NCI-H1694 (cell line): Measurements from ENCODE around the gene FRY.
"Not testable (repeated sequence)": the region's sequence is repeated elsewhere in the genome, so short reads cannot be mapped to it uniquely, and the experiment has no call there.

Experiments
- DNase-seq: peaks from one replicate; lab custom pipeline; 2025; lab: John Stamatoyannopoulos, UW

FRY gene

DNA sequence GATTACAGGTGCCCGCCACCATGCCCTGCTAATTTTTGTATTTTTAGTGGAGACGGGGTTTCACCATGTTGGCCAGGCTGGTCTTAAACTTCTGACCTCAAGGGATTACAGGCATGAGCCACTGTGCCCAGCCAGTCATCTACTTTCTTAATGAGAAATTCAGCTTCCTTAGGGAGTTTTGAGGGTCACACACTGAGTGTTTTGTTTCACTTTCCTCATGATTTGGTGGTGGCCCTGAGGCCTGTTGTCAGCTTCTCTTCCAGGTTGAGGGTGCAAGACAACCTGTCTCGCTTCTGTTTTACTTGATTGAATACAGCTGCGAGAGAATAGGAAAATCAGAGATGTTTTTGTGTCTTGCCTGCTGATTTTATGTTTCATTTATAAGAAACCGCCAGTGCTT, 9.9 kb downstream of the FRY start:
- no peak for DNase-seq

DNA sequence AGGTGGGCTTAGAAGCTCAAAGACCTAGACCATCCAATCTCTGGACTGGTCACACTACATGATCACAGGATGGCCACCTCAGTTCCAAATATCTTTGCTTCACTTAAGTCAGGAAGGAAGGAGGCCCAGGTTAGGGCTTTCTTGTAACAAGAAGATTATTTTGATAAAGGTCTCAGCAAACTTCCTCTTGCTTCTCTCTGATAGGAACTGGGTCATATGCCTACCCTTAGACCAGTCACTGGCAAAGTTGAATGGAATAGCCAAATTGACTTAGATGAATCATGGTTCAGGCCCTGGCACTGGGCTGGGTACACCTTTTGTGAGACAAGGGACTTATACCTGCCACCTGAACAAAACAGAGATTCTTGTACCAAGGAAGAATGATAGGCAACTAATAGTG, 11.0 kb downstream of the FRY start:
- no peak for DNase-seq

DNA sequence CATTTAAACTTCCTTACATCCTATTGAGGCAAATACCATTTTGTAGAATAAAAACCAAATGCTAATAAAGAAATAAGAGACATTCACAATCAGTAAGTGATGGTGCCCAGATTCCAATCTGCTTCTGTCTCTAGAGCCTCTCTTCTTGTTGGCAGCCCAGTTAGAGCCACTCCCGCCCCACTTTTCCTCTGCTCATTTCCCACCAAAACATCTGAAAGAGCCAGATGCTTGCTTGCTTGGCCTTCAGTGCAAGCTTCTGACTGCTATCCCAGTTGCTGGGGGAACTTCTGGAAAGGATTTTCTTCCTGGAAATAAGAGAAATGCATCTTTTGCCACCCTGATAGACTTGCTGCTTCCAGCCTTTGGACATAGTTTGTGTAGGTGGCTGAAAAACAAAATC, 12.9 kb downstream of the FRY start:
- no peak for DNase-seq

DNA sequence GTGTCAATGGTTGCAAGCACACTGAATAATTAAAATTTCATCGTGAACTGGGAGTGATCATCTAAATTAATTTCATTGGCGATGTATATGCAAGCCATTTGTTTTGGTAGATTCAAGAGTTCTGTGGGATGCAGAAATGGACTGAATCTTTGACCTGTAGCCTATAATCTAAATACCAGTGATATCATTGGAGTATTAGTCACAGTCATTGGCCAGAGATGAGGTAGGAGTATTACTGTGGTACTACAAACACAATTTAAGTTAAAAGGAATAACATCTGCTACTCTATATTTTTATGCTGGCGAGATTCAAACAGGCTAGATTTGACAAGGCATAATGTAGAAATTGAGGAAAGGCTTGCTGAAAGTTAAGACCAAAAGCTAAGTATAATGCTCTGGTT, 14.0 kb downstream of the FRY start:
- no peak for DNase-seq

DNA sequence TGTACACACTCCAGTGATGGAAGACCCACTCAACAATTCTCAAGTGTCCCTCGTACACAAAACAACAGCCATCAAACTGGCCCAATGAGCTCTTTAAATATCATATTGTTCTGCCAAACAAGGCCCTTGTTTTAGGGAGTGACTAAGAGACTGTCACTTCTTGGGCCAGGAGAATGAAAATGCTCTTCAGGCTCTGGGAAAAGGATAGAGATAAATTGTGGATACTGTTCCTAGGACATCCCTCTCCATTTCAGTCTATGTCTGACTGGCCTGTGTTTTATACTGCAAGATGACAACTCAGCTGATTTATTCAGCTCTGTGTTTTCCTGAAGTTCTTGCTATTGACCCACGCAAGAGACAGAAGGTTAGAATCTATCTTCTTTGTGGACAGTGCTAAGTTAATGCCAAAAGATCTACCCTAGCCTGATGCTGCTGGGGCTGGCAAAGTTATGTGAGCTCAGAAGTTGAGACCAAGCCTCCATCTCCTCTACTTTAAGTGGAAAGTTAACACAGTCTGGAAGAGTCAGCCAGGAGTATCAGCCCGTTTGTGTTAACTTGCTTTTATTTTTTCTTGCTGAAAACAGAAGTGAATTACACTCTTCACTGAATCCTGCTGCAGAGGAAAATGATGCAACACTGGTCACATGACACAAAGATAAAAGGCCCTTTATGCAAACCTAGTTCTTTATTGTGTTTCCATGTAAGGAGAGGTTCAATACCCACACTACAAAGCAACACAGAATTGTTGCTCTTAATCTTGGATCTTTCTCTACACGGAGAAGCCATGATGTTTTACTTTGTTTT, 14.6 kb downstream of the FRY start:
- DNase-seq: peak; percentile 38

DNA sequence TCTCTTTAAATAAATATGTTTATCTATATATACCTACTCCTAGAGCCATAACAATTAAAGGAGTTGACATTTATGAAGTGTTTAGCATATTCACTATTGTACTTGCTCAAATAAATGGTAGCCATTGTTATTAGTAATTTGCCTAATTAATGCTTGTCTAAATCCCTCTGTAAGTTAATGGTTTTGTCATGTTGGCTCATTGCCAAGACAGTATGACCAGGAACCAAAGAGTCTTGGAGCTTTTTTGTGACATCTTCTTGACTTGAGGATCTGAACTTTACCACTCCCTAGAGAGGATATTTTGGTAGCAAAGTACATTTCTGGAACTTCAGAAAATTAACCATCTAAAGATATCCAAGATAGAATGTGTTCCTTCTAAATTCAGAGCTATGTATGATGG, 15.5 kb downstream of the FRY start:
- DNase-seq: no peak

DNA sequence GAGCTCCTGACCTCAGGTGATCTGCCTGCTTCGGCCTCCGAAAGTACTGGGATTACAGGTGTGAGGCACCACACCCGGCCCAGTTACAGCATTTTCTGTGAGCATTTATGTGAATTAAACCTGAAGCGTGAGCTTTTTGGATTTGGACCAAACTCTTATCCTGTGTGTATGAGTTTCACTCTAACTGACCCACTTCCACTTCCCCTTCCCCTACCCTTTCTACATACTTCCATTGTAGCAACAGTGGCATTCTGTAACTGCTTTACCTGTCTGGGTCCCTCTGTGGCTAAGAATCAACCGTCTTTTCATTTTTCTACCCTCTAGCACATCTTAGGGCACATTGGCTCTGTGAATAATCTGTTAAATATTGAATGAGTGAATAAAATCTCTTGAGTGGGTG, 16.2 kb downstream of the FRY start:
- DNase-seq: no peak

DNA sequence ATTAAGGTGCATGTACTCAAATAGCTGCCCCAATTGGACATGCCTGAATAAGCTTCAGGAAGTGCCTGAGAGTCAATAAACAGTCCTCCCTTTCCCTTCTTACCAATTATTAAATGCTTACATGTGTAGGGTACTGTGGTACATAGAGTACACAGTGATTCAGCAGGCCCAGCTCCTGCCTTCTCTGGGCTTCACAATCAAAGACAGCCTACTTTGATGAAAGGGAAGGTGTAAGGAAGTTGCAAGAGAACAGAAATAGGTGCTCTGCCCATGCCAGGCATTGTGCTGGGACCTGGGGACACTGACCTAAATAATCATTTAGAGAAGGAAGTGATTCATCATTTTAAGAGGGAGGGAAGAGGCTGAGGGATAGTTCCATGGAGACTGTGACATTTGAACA, 17.2 kb downstream of the FRY start:
- DNase-seq: no peak

DNA sequence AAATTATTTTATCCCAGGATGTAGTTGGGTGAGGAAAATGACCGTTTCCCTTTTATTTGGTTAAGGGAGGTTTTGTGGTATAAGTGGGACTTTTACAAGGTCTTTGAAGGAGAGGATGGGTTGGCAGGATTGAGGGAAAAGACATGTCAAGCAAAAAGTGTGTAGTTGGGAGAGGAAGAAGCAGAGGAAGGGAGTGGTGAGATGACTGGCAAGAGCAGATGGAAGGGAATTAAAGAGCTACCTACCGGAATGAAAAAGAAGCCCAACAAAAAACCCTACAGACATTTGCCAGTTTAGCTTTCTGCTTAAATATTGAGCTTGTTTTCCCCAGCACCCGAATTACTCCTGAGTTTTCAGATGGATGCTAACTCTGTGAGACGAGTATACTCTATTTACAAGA, 19.6 kb downstream of the FRY start:
- DNase-seq: no peak

DNA sequence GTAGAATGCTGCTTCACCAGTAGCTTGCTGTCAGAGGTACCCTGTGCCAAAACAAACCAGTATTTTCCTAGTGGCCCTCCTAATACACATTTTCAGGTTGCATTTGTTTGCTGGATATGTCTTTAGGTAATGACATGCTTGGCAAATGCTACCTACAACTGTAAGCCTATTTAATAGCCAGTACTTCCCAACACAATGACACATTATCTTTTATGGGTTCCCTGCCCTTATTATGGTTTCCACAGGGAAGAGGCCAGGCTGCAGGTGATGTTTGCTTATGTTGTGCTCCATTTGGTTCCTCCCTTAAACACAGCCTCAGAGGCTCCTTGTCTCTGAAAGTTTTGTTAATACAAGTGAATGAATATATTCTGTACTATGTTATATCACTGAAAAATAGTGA, 24.7 kb downstream of the FRY start:
- no peak for DNase-seq

DNA sequence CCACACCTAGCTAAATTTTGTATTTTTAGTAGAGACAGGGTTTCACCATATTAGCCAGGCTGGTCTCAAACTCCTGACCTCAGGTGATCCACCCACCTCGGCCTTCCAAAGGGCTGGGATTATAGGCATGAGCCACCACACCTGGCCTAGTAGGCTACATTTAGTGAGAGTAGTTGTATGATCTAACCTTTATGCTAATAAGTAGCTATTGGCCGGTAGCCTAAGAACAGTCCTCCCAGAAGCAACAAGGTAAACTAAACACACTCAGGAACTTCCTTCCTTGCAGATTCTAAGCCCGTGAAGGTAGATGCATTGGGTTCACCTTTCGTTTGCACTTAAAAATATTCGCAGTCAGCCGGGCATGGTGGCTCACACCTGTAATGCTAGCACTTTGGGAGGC, 25.8 kb downstream of the FRY start:
- DNase-seq: not testable (repeated sequence)

DNA sequence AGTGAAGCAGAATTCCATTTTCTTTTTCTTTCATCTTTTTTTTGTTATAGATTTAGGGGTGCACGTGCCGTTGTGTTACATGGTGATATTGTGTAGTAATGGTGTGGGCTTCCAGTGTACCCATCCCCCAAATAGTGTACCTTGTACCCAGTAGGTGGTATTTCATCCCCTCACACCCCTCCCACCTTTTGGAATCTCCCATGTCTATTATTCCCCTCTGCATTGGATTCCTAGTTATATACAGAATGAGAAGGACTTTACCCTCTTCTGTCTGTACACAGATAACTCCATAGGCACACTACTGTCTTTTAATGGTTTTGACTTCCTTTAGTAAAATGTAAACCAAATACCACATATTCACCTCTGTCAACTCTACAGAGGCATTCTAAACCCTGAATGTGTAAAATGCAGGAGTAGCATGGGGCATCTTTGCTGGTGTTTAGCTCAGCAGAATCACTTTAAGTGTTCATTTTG, 28.0 kb downstream of the FRY start:
- DNase-seq: no peak

DNA sequence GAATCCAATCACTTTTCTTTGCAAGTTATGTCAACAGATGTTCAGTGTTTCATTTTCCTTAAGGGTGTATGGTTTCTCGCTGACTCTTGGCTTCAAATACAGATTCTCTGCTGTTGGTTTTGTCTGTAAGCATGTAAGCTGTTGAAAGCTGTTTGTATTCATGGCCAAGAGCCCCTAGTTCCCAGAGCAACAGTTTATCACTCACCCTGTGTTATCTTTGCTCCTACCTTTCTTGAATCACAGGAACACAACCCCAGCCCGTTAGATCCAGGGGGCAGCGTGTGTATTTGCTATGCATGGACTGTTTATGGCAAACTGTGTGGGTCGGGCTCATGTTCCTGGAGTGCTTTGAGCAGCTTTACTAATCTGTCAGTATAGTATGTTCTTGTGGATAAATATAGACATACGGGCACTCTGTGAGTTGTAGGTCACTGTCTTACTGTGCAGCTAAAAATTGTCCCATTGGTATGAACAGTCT, 28.9 kb downstream of the FRY start:
- no peak for DNase-seq

DNA sequence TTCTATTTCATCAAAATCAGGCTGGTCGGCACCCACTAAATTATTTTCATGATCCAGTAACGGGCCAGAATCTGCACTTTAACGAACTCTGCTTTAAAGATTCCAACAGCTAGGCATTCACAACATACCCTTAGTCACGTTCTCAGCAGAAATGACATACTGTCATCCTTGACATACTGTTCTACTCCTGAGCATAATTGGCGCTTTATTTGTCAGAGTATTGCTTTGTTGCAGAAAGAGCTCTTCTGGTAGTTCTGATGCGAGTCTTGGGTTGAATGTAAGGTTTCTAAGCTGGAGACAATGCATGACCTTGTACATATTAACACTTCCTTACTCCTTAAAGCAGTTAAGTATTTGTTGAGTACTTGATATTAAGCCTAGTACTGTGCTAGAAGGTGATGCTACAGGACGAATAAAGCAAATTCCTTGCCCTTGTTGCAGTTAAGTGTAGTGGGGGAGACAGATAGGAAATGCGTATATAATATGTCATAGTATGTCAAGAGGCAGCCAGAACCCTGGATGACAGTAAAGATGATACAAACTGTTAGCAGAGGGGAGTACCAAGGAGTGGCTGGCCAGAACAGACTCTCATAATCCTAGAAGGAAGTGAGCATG, 32.2 kb downstream of the FRY start:
- no peak for DNase-seq

DNA sequence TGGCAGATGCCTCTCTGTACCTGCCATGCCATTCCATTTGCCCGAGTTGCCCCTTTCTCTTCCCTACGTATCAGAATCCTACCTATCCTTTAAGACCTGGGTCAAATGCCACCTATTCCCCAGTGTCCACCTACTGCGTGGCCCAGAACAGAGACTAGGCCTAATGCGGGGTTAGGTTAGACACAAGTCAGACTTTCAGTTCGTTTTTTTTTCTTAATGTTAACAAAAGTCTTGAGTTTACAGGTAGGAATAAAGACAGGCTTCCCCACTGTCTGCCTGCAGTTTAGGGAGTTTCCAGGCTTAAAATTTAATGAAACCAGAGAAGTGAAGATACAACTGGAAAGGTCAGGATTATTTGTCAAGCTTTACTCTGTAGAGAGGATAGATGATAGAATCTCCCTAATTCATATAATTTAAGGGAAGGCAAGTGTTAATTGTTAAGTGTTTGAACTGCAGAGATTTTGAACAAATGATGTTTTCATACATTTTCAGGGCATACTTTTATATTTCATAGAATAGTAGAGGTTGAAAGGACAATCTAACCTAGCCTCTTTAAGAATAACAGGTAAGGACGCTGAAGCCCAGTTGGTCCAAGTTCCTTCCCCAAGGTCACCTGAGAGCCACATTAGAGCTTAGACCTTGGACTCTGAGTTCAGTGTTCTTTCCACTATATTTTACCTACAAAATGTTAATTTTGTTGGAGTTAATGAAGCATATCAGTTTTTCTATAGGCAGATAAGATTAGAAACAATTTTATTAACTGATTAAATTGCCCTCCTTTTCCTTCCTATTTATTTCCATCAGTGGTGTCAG, 35.8 kb downstream of the FRY start:
- no peak for DNase-seq

DNA sequence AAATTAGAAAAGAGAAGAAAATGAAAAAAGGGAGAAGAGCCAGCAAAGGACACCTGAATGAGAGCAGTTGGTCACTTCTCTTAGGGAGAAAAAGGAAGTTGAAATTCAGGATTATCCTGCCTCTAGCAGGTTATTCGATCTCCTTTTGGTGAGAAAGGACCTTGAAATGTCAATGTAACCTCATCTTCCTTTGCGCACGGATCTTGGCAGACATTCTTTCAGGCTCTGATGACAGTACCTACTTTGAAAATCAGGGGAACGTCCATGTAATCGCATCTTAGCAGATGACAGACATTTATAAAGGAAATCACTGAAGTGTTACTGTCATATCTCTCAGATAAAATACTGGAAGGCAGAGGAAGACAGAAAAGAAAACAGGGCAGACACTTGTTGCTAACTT, 36.7 kb downstream of the FRY start:
- no peak for DNase-seq

DNA sequence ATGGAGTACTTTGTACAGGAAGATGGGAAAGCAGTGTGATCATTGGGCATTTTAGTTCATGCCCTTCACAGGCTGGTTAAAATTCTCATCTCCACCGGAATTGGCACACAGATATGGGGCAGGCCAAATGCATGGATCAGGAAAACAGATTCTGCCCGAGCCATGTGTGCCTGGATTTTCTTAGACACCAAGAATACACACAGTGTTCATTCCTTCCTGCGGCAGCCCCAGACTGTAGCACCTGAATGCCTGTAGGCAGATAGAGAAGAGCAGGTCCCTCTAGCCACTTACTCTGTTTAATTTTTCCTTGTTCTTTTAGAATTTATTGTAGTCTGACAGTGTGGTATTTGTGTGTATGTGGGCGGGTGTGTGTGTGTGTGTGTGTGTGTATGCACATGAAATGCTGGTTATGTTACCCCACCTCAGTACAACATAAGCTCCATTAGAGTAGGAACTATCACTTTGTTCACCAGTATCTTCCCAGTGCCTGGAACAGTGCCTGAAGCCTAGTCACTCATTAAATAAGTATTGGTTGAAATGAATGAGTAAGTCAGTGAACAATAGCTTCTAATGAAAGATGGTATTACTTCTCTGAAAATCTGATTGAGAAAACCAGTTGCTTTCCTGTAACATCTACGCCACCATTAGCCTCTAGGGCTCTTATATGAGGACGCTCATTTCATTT, 41.7 kb downstream of the FRY start:
- DNase-seq: no peak

DNA sequence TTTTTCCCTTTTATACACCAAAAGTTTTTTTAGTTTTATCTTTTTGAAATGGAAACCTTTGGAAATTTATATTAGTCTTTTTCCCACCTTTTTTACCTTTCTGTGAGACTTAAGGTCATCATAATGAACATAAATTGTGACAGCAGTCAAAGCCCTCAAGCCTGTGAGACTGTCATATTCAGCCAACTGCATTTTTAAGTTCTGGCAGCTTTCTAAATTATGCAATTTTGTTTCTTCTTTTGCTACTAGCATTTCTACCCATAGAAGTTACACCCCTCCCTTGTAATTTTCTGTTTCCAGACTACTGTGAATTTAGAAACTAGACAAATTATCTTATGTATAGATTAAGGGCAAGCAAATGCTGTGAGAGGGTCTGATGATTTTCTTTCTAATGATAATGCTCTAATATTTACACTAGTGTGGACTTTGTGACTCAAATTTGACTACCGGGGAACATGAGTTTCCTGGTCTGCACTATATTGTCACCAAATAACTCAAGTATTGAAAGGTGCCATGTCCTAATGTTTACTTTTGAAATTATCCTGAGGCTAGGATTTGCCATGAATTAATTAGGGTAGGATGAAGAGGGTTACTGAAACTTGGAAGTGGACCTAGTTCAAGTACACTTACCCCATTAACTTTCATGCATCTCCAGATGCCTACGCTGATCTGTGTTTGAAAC, 43.7 kb downstream of the FRY start:
- no peak for DNase-seq

DNA sequence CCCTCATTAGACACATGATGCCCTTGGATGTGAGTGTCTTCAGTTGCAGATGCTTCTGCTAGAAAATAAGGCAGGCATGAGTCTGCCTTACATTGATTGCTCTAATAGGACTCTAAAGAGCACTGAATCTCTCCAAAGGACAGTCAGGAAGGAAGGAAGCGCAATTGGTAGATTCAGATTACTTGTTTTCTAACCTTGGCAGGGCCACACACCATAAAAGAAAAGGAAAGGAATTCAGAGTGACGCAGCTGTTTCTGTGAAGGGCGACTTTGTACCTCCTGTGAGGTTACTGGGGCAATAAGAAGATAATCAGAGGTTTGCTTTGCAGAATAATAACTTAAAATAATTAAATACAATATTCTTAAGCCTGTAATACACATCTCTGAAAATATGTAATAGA, 48.0 kb downstream of the FRY start:
- DNase-seq: no peak

DNA sequence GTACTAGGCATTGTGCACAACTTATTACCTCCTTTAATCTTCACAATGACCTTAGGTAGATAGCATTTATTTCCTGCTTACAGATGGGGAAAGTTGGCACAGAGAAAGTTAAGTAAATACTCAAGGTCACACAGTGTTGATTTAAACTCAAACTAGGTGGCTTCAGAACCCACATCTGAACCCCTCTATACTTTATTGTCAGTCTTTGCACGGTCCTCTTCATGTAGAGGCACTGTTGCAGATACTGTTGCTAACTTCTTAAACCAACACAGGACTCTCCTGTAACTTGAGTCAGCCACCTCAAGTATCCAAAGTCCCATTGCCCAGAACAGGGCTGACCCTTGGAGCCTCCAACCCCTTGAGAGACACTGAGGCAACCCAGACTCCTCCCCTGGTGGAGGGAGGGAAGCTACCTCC, 48.8 kb downstream of the FRY start:
- DNase-seq: no peak

DNA sequence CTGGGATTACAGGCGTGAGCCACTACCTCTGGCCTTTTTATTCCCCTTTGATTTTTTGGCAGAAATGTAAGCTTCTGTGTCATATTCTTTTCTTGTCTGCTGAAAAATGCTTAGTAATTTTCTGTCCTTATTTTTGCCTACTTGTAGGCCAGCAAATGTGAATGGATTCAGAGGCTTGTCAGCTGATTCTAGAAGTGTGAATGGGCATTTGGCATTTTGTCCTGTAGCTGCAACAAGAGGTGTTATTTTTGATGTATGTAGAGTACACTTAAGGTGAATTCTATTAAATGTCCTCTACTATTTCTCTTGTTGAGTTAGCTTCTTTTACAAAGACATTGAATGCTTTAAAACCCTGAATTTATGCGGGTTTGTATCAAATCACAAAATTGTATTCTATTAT, 50.0 kb downstream of the FRY start:
- DNase-seq: no peak

DNA sequence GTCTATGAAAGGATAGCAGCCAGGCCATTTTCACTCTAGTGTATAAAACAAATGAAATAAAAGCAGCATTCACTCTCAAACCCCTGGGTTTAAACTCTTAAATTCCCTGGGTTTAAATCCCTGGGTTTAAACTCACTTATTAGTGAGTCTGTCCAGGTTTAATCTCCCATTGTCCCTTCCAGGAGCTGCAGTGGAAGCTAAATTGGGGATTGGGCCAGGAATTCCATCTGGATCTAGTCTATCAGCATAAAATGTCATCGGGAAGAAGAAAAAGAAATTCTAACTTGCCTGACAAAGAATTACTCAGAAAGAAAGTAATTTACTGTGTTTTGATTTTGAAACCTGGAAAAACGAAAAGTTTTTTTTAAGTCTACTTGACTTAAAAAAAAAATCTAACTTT, 54.8 kb downstream of the FRY start:
- no peak for DNase-seq
